Right renal cortex interstitium (tissue), 3 donors: Measurements from ENCODE around the gene ALG9. TPM values are rescaled to one million over a fixed set of nuclear protein-coding genes. Genes with fewer than 3 reads are reported as not detected.
"Not testable (repeated sequence)": the region's sequence is repeated elsewhere in the genome, so short reads cannot be mapped to it uniquely, and the experiment has no call there.

Source experiments
- DNase-seq, 3 donors: peaks; one replicate each; pipeline ENCODE4 v3.0.0-alpha.2; 2013; ENCODE audit warnings: low read depth in 3 of 3, low spot score in 2 of 3
- polyA plus RNA-seq, 3 donors: library from polyadenylated mRNA; unstranded; fragments of 120-200 nt; gene quantifications; one replicate each; pipeline ENCODE4 v1.2.1, GENCODE V29; 2013; ENCODE audit not compliant: insufficient read length in 3 of 3

ALG9 gene
- polyA plus RNA-seq = 10 to 100 TPM; 40.8 to 41.7 (median 41.2) TPM

DNA sequence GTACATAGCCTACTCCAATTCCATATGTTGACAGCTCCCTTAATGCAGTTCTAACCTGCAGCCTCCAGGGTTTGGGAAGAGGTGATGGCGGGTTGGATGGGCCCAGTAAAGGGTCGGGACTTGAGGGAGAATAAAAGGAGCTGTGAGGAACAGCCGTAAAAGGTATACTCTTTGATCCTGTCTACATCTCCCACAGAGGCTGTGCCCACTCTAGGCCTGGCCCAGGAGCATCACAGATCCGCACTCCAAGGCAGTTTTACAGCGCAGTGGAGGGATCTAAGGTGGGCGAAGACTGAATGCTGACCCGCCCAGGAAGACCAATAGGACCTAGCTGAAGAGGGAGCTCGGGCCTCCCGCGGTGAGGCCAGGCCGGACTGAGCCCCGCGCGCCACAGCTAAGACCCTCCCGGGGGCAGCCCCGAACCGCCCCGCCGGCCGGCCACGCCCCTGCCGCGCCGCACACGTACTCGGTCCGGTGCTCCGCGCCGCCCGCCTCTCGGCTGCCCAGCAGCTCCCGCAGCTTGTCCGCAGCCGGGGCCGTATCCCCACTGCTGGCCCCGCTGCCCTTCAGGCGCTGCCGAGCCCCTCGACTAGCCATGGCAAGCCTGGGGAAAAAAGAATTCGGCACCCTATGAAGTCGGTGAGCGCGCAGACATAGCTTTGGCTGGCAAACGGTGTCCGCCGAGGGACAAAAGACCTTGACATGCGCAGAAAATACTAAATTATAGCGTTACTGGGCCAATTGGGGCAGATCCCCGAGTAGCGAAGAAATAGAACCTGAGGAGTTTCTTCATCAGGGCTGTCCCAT lies at the start of gene ALG9:
TSS of gene ALG9 (minus strand) at position 696 of the 807 bp plus-strand sequence. CDS start at position 597, 99 bp downstream.
- DNase-seq = peak; percentile 70 to 78 (median 76)

GRCh38 chr11:111920908-111921307 lies 49.5 kb upstream of the ALG9 start:
- no peak for DNase-seq

- peak in 2 of 3 donors; percentile 78 to 86 for DNase-seq
Measured at GRCh38 chr11:111918390-111919256, 47.2 kb upstream of the ALG9 start, which contains the start of gene C11orf52. TSS of gene C11orf52 (plus strand) at chr11:111918913. CDS start at chr11:111918973, 60 bp downstream.

DNA sequence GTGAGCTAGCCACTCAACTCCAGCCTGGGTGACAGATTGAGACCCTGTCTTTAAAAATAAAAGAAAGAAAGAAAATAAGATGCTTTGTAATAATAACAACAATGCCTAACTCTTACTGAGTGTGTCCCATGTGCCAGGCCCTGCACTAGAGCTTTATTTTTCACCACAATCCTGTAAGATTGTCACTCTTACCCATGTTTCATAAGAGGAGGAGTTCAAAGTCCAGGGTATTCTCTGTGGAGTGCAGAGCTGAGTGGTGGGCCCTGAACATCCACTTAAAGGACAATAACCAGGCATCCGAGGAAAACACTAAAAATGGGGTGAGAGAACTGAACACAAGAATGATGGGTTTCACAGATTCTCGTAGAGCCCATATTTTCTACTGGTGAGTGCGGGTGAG lies 46.4 kb upstream of the ALG9 start:
- no peak for DNase-seq

DNA sequence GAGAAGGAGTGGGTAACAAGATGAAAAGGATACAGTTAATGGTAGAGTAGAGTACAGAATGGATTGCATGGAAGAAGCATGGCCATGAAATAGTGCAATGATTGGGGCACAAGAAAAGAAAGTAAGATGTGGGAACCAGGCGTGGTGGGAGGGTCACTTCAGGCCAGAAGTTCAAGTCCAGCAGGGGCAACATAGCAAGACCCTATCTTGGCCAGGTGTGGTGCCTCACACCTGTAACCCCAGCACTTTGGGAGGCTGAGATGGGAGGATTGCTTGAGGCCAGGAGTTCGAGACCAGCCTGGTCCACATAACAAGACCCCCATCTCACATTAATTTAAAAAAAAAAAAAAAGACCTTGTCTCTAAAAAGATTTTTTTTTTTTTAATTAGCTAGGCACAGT lies 45.9 kb upstream of the ALG9 start:
- DNase-seq = no peak

DNA sequence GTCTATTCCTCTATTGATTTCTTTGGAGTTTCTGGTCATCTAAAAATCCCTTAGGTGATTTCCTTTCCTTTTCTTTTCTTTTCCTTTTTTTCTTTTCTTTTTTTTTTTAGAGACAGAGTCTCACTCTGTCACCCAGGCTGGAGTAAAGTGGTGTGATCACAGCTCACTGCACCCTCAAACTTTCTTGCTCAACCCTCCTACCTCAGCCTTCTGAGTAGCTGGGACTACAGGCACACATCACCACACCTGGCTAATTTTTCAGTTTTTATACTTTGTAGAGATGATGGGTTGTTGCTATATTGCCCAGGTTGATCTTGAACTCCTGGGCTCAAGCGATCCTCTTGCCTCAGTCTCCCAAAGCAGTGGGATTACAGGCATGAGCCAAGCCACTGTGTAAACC lies 45.4 kb upstream of the ALG9 start:
- DNase-seq = no peak

DNA sequence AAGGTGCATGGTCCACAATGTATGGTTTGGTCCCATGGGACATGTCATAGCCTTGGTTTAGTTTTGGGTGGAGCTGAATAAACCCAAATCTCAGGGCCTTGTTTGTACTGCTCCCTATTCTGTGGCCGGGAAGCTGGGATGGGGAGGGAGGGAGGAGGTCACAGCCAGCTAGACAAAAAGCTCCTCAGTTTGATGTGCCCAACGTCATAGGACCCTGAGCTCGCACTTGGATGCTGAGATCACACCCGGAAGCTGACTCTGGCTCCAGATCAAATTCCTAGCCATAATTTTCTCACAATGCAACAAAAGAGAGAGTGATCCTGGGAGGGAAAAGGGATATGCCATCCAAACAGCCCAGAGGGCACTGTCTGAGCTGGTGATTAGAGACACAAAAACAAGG lies 42.6 kb upstream of the ALG9 start:
- no peak for DNase-seq

DNA sequence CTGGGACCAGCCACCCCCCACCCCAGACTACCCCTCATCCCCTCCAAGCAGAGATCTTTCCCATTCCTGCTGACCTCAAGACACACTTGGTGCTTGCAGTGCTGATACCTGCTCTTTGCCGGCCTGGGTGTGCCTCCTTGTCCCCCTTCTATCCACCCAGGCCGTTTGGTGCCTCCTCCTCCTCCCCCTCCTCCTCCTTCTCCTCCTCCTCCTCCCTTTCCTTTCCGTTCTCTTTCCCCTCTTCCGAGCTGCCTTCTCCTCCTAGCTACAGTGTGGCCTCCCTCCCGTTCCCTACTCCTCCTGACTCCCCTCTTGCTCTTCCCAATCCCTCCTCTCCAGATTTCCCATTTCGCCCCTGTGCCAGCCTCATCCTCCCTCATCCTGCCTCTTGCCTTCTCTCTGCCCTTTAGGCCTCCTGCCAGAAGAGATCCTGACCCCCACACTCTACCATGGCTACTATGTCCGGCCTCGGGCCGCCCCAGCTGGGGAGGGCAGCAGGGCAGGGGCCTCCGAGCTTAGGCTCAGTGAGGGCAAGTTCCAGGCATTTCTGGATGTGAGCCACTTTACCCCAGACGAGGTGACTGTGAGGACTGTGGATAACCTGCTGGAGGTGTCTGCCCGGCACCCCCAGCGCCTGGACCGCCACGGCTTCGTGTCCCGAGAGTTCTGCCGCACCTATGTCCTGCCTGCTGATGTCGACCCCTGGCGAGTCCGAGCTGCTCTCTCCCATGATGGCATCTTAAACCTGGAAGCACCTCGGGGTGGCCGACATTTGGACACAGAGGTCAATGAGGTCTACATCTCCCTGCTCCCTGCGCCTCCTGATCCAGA lies 41.9 kb upstream of the ALG9 start:
- no peak for DNase-seq

DNA sequence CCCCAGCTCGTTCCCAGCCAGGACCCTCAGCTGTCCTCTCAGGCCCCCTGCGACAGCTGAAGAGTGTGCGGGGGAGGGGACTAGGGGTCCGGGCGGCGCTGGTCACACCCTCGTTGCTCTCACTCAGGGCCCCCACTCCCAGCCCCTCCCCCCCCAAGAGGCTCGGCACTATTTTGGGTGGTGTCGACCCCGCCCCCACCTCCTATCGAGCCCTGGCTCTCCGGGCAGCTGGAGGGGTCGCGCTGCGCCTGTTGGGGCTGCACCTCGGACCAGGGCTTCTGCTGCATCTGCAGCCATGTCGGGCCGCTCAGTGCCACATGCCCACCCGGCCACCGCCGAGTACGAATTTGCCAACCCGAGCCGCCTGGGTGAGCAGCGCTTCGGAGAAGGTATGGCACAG lies 41.2 kb upstream of the ALG9 start, which contains the start of gene HSPB2:
TSS of gene HSPB2 (plus strand) at position 200 of the 400 bp plus-strand sequence. CDS start at position 296, 96 bp downstream.
- DNase-seq = no peak

DNA sequence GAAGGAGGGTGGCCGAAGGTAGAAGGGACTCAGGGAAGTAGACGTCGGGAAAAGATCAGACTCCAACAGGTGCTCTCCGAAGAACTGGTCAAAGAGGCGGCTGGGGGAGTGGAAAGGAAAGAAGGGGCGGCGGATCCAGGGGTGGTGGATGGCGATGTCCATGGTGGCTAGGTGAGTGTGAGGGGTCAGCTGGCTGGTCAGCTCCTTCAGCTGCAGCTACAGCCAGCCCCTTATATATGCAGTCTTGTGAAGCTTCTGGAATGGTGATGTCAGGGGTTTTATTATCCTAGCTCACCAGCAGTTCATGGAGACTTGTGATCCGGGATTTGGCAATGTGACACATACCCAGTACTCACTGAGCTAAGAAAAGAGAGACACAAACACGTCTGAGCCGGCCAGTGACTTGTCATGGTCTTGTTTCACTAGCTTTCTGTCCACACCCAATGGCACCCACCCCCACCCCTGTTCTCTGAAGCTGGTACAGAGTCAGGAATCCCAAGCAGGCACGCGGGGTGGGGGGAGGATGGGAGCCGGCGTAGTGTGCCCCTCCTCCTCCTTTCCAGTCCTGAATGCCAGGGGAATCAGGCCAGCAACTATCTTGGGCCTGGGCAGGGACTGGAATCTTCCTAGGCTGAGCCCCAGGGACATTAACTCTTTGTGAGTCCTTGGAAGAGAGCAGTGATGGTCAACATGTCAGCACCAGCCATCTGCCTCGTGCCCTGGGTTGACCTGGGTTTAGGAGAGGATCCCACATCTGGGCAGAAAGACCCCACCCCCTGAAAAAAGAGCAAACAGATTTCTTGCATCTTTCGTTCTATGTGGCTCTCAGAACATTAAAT lies 40.4 kb upstream of the ALG9 start, which contains the start of gene CRYAB:
TSS of gene CRYAB (minus strand) at position 208 of the 839 bp plus-strand sequence. CDS start at position 162, 46 bp downstream.
- no peak for DNase-seq

GRCh38 chr11:111910676-111911562 lies 39.5 kb upstream of the ALG9 start:
- no peak for DNase-seq

DNA sequence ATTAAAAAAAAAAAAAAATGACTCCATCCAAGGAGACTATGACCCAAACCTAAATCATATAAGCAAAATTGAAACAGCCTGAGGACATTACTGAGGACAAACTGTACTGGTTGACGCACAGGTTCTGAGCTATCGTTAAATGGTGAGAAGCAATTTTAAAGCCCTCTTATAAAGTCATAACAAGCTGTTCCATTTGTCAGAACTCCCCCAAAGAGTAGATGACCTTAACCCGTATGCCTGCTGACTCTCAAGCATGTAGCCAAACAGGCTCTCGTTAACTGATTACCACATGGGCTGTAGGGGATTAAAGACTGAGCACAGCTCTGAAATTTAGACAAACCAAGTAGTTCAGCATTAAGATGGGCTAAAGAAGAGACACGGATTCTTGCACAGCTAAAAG lies 38.0 kb upstream of the ALG9 start:
- no peak for DNase-seq

GRCh38 chr11:111908639-111909305 lies 37.4 kb upstream of the ALG9 start:
- DNase-seq = no peak

GRCh38 chr11:111906680-111907079 lies 35.3 kb upstream of the ALG9 start:
- no peak for DNase-seq

DNA sequence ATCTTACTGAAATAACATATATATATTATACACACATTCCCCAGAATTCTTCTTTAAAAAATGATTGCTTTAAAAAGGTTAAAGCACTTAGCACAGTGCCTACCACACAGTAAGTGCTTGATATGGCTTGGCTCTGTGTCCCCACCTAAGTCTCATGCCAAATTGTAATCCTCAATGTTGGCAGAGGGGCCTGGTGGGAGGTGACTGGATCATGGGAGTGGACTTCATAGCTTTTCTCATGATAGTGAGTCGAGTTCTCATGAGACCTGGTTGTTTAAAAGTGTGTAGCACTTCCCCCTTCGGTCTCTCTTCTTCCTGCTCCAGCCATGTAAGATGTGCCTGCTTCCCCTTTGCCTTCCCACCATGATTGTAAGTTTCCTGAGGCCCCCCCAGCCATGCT lies 34.0 kb upstream of the ALG9 start:
- DNase-seq = no peak

DNA sequence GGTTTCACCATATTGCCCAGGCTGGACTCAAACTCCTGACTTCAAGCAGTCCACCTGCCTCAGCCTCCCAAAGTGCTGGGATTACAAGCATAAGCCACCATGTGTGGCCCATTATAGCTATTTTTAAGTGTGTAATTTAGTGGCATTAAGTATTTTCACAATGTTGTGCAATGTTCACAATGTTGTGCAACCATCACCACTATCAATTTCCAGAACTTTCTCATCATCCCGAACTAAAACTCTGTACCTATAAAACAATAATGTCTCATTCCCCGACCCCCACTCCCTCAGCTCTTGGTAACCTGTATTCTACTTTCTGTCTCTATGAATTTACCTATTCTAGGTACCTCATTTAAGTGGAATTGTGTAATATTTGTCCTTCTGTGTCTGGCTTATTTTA lies 15.5 kb upstream of the ALG9 start:
- DNase-seq = no peak

DNA sequence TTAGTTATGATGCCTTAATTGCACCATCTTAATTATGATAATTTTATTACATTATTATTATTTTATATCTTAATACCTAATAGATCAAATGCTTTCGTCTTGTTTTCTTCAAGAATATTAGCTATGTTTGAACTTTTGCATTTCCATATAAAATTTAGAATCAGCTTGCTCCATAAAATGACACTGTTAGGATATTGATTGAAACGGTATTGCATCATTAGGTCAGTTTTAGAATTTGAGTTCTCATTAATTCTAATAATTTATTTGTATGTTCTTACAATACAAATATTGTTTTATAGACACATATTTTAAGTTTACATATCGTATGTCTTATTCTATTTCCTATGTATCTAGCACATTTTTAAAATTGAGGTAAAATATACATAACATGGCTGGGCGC lies 14.7 kb upstream of the ALG9 start:
- no peak for DNase-seq

- DNase-seq = not testable (repeated sequence)
Measured at GRCh38 chr11:111885053-111885452, 13.7 kb upstream of the ALG9 start.
